HepG2 (cell line): ENCODE data around the gene NR2F1. TPM values are rescaled to one million over a fixed set of nuclear protein-coding genes. Genes with fewer than 3 reads are reported as not detected.

ENCODE experiments used
- ATF7-NPFF ChIP-seq: sonication (generic); formaldehyde crosslinking; IDR thresholded peaks from 2 replicates; pipeline ENCODE4 v1.8.1; 2023; ENCODE audit warnings: mild to moderate bottlenecking, low read depth, missing genetic modification reagents, moderate library complexity
- BCL3 ChIP-seq: sonication (generic); formaldehyde crosslinking; IDR thresholded peaks from 2 replicates; pipeline ENCODE4 v1.5.1; 2020; ENCODE audit warnings: mild to moderate bottlenecking, missing genetic modification reagents, moderate library complexity
- CBX5 ChIP-seq: sonication (generic); formaldehyde crosslinking; IDR thresholded peaks from 2 replicates; pipeline ENCODE4 v1.4.0; 2020; ENCODE audit warnings: missing genetic modification reagents, borderline replicate concordance
- FOXC1 ChIP-seq: sonication (generic); formaldehyde crosslinking; IDR thresholded peaks from 2 replicates; pipeline ENCODE4 v1.8.0; 2022; ENCODE audit warnings: mild to moderate bottlenecking, missing genetic modification reagents, borderline replicate concordance
- HDAC1 ChIP-seq: sonication (generic); formaldehyde crosslinking; IDR thresholded peaks from 2 replicates; pipeline ENCODE4 v1.5.1; 2020; ENCODE audit warnings: mild to moderate bottlenecking, missing genetic modification reagents
- ISL2 ChIP-seq: sonication (generic); formaldehyde crosslinking; IDR thresholded peaks from 2 replicates; pipeline ENCODE4 v1.5.0; 2020; ENCODE audit warnings: missing genetic modification reagents
- MTA3 ChIP-seq: sonication (generic); formaldehyde crosslinking; IDR thresholded peaks from 2 replicates; pipeline ENCODE4 v1.4.0; 2020; ENCODE audit warnings: missing genetic modification reagents
- MYNN ChIP-seq: sonication (generic); formaldehyde crosslinking; IDR thresholded peaks from 2 replicates; pipeline ENCODE4 v1.4.0; 2020; ENCODE audit warnings: mild to moderate bottlenecking, low read depth, missing genetic modification reagents
- POGK ChIP-seq: sonication (generic); formaldehyde crosslinking; conservative IDR thresholded peaks from 2 replicates; pipeline ENCODE4 v1.8.0; 2022; ENCODE audit warnings: mild to moderate bottlenecking, moderate library complexity, missing genetic modification reagents
- POLR2AphosphoS2 ChIP-seq: IDR thresholded peaks from 2 replicates; pipeline ENCODE4 v1.6.1; 2011; ENCODE audit warnings: low read depth, low read length, improper control_type of control experiment
- SRSF9 ChIP-seq: fragments of 200-400 bp; formaldehyde crosslinking; IDR thresholded peaks from 2 replicates; pipeline ENCODE4 v1.6.1; 2018; ENCODE audit warnings: borderline replicate concordance, mild to moderate bottlenecking, low read depth, low read length; ENCODE audit not compliant: insufficient read depth, poor library complexity, severe bottlenecking
- ZBTB8A ChIP-seq: sonication (generic); formaldehyde crosslinking; IDR thresholded peaks from 2 replicates; pipeline ENCODE4 v1.4.0; 2020; ENCODE audit warnings: mild to moderate bottlenecking, low read depth, missing genetic modification reagents, borderline replicate concordance
- ZNF235 ChIP-seq: sonication (generic); formaldehyde crosslinking; IDR thresholded peaks from 2 replicates; pipeline ENCODE4 v1.8.1; 2023; ENCODE audit warnings: mild to moderate bottlenecking, missing genetic modification reagents, borderline replicate concordance
- ZNF431 ChIP-seq: sonication (generic); formaldehyde crosslinking; IDR thresholded peaks from 2 replicates; pipeline ENCODE4 v1.9.0; 2022; ENCODE audit warnings: missing genetic modification reagents, low read depth, mild to moderate bottlenecking, borderline replicate concordance
- ZNF460 ChIP-seq: sonication (generic); formaldehyde crosslinking; IDR thresholded peaks from 2 replicates; pipeline ENCODE4 v1.5.1; 2020; ENCODE audit warnings: missing genetic modification reagents, mild to moderate bottlenecking, borderline replicate concordance
- ZNF574 ChIP-seq: sonication (generic); formaldehyde crosslinking; IDR thresholded peaks from 2 replicates; pipeline ENCODE4 v1.4.0; 2020; ENCODE audit warnings: missing genetic modification reagents
- ZNF597 ChIP-seq: sonication (generic); formaldehyde crosslinking; IDR thresholded peaks from 2 replicates; pipeline ENCODE4 v1.5.0; 2020; ENCODE audit warnings: missing genetic modification reagents
- ZNF614 ChIP-seq: IDR thresholded peaks from 2 replicates; pipeline ENCODE4 v1.6.1; 2018; ENCODE audit warnings: missing biosample characterization, missing genetic modification reagents, inconsistent platforms, borderline replicate concordance
- ZNF678 ChIP-seq: sonication (generic); formaldehyde crosslinking; IDR thresholded peaks from 2 replicates; pipeline ENCODE4 v1.4.0; 2020; ENCODE audit warnings: mild to moderate bottlenecking, missing genetic modification reagents
- polyA plus RNA-seq, 8 experiments: library from polyadenylated mRNA; depleted of rRNA in 3 of 8; stranded (reverse) in 7 of 8; unstranded in 1 of 8; fragments of >200 nt; fragmentation: Illumina TruSeq in 4 of 8; extraction: Trizol in 4 of 8; gene quantifications; 2 replicates each; pipeline versions ENCODE4 v1.2.1 to v1.2.3, GENCODE V29; 2011 to 2016; ENCODE audit warnings: low read depth in 4 of 8, missing spikeins in 1 of 8, mixed read lengths in 1 of 8; ENCODE audit not compliant: insufficient read depth in 1 of 8
- total RNA-seq, 5 experiments: library from RNA; depleted of rRNA; stranded (reverse); fragments of >200 nt; fragmentation: Illumina TruSeq; extraction: Trizol; gene quantifications; 2 replicates each; pipeline ENCODE4 v1.2.3, GENCODE V29; 2016; ENCODE audit warnings: low read depth in 1 of 5

NR2F1 gene
- total and polyA plus RNA-seq, 2 of the 13 experiments (the other 11 are each of a cell fraction or from before 2014, with no cell fraction given): 17.1 to 59.7 TPM

GRCh38 chr5:93582677-93583438 lies at the start of gene NR2F1 (continued):
- TF ChIP-seq BCL3 (CRISPR knock-in tag): no peak
- no peak for TF ChIP-seq ISL2 (CRISPR knock-in tag)
- TF ChIP-seq CBX5 (CRISPR knock-in tag): no peak; the same call in 1 of the 2 replicates
- TF ChIP-seq FOXC1 (CRISPR knock-in tag): no peak
- no peak for TF ChIP-seq ZNF235 (CRISPR knock-in tag)
- no peak for TF ChIP-seq ATF7-NPFF
- TF ChIP-seq MYNN (CRISPR knock-in tag): no peak
- no peak for TF ChIP-seq ZNF460 (CRISPR knock-in tag)
- TF ChIP-seq ZNF574: peak; percentile 75
- TF ChIP-seq HDAC1 (CRISPR knock-in tag): peak; percentile 87
- no peak for TF ChIP-seq SRSF9
- TF ChIP-seq MTA3: no peak
- TF ChIP-seq ZNF431 (CRISPR knock-in tag): no peak; the same call in 1 of the 2 replicates
- no peak for TF ChIP-seq POLR2AphosphoS2
- no peak for TF ChIP-seq ZNF678 (CRISPR knock-in tag)
- 0 out of 2 replicates have a peak, but pooled peaks have one; percentile 36 for TF ChIP-seq ZBTB8A (CRISPR knock-in tag)
- peak; percentile 69; the same call in 1 of the 2 replicates for TF ChIP-seq POGK (CRISPR knock-in tag)
- TF ChIP-seq ZNF614: no peak
- no peak for TF ChIP-seq ZNF597
